HG02870 (cell line): ENCODE data around the gene LRRC15.

Experiments
- ATAC-seq: cut with Tn5 transposase; IDR thresholded peaks from one replicate; pipeline ENCODE4 v1.9.1; 2021; ENCODE audit warnings: mild to moderate bottlenecking, moderate library complexity; ENCODE audit not compliant: unreplicated experiment

LRRC15 gene

GRCh38 chr3:194386066-194386465 lies 16.5 kb upstream of the LRRC15 start:
- ATAC-seq = no peak

- ATAC-seq = no peak
Observed at GRCh38 chr3:194384569-194385001, 15.0 kb upstream of the LRRC15 start.

- no peak for ATAC-seq
Observed at GRCh38 chr3:194384156-194384555, 14.6 kb upstream of the LRRC15 start.

- no peak for ATAC-seq
Observed at GRCh38 chr3:194383276-194383940, 13.9 kb upstream of the LRRC15 start.

GRCh38 chr3:194382892-194383223 lies 13.3 kb upstream of the LRRC15 start:
- ATAC-seq = no peak

GRCh38 chr3:194382196-194382891 lies 12.8 kb upstream of the LRRC15 start:
- no peak for ATAC-seq

GRCh38 chr3:194381460-194381875 lies 11.9 kb upstream of the LRRC15 start:
- no peak for ATAC-seq

- no peak for ATAC-seq
Observed at GRCh38 chr3:194380326-194380725, 10.8 kb upstream of the LRRC15 start.

- no peak for ATAC-seq
Observed at GRCh38 chr3:194379651-194380050, 10.1 kb upstream of the LRRC15 start.

GRCh38 chr3:194379231-194379630 lies 9.7 kb upstream of the LRRC15 start:
- ATAC-seq = no peak

GRCh38 chr3:194377708-194378107 lies 8.2 kb upstream of the LRRC15 start:
- no peak for ATAC-seq

GRCh38 chr3:194376241-194376560 lies 6.7 kb upstream of the LRRC15 start:
- ATAC-seq = no peak

GRCh38 chr3:194375473-194376240 lies 6.1 kb upstream of the LRRC15 start:
- no peak for ATAC-seq

GRCh38 chr3:194374935-194375334 lies 5.4 kb upstream of the LRRC15 start:
- ATAC-seq = no peak

- no peak for ATAC-seq
Observed at GRCh38 chr3:194373899-194374298, 4.4 kb upstream of the LRRC15 start.

- no peak for ATAC-seq
Observed at GRCh38 chr3:194373028-194373427, 3.5 kb upstream of the LRRC15 start.

GRCh38 chr3:194370753-194371152 lies 1.2 kb upstream of the LRRC15 start:
- no peak for ATAC-seq

- ATAC-seq = no peak
Observed at GRCh38 chr3:194368918-194369317, 625 bp downstream of the LRRC15 start.

- ATAC-seq = no peak
Observed at GRCh38 chr3:194367992-194368841, 1.3 kb downstream of the LRRC15 start.

- no peak for ATAC-seq
Observed at GRCh38 chr3:194365978-194366490, 3.5 kb downstream of the LRRC15 start.

GRCh38 chr3:194365526-194365925 lies 4.0 kb downstream of the LRRC15 start:
- no peak for ATAC-seq
